Measurements from ENCODE around the gene PWWP2B.

GRCh38 chr10:132405463-132405991, 8.5 kb downstream of the PWWP2B start:
- TF ChIP-seq, protein P1, sequence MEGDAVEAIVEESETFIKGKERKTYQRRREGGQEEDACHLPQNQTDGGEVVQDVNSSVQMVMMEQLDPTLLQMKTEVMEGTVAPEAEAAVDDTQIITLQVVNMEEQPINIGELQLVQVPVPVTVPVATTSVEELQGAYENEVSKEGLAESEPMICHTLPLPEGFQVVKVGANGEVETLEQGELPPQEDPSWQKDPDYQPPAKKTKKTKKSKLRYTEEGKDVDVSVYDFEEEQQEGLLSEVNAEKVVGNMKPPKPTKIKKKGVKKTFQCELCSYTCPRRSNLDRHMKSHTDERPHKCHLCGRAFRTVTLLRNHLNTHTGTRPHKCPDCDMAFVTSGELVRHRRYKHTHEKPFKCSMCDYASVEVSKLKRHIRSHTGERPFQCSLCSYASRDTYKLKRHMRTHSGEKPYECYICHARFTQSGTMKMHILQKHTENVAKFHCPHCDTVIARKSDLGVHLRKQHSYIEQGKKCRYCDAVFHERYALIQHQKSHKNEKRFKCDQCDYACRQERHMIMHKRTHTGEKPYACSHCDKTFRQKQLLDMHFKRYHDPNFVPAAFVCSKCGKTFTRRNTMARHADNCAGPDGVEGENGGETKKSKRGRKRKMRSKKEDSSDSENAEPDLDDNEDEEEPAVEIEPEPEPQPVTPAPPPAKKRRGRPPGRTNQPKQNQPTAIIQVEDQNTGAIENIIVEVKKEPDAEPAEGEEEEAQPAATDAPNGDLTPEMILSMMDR (IDR thresholded peaks at IDR 0.05; ENCODE audit: control extremely low read depth in 1 of 3, insufficient read depth in 1 of 3, low read depth in 1 of 3, low read length in 3 of 3): no peak
- no peak for TF ChIP-seq TAF1 (IDR thresholded peaks at IDR 0.05; ENCODE audit: low read depth, low read length)

Data from H1 (cell line).